GM12878 (cell line): ENCODE measurements around the gene FAM219A. TPM values are rescaled to one million over a fixed set of nuclear protein-coding genes. Genes with fewer than 3 reads are reported as not detected.

Experiments used
- ATAC-seq: fragments of 200-7000 bp; cut with Tn5 transposase; 3 replicates; pipeline ENCODE4 v1.9.1; 2020; ENCODE audit warnings: mild to moderate bottlenecking, moderate library complexity
- BruUV-seq: library from RNA; stranded (reverse); fragments of 400-500 nt; replicated peaks from 2 replicates; lab custom pipeline; 2021; lab: Mats Ljungman, UMichigan
- CTCF ChIA-PET: fragments of 300-600 bp; sonication (Branson Sonifier 250); formaldehyde crosslinking; extraction: SDS; loops from one replicate; lab custom pipeline; 2021; ENCODE audit warnings: inconsistent platforms; lab: Yijun Ruan, JAX
- POLR2A ChIA-PET: fragments of 350-600 bp; formaldehyde crosslinking; extraction: SDS; loops from one replicate; lab custom pipeline; 2021; ENCODE audit warnings: inconsistent platforms; lab: Charles Lee
- RAD21 ChIA-PET: fragments of 300-600 bp; sonication (Branson Sonifier 250); formaldehyde crosslinking; loops from one replicate; lab custom pipeline; 2023; ENCODE audit warnings: antibody characterized with exemption; ENCODE audit not compliant: unreplicated experiment; lab: Charles Lee
- SMC1A ChIA-PET: fragments of 300-600 bp; sonication (Branson Sonifier 250); formaldehyde crosslinking; loops from one replicate; lab custom pipeline; 2023; ENCODE audit not compliant: unreplicated experiment, uncharacterized antibody; lab: Charles Lee
- DNase-seq: peaks from one replicate; pipeline ENCODE4 v3.0.0-alpha.2; 2011; ENCODE audit warnings: low read depth, low spot score
- FAIRE-seq: peaks from 3 replicates; lab custom pipeline; 2011; peaks lifted over from hg19 to GRCh38; lab: Jason Lieb, UNC
- H2AFZ ChIP-seq: 2 replicates; pipeline ENCODE4 v1.6.0; 2011; ENCODE audit warnings: low read depth, low read length, control low read depth; ENCODE audit not compliant: control insufficient read depth
- H3K27ac ChIP-seq: 2 replicates; pipeline ENCODE4 v1.5.1; 2011; ENCODE audit warnings: control low read depth; ENCODE audit not compliant: control insufficient read depth, insufficient read depth
- H3K27me3 ChIP-seq, 2 experiments: replicated peaks in 1 of 2; 2 replicates each; pipeline versions ENCODE4 v1.6.0 to v1.6.1; 2011; ENCODE audit warnings: low read length in 1 of 2; ENCODE audit not compliant: control insufficient read depth in 2 of 2, insufficient read depth in 2 of 2
- H3K36me3 ChIP-seq, 2 experiments: 2 replicates each; pipeline ENCODE4 v1.5.1; 2011; ENCODE audit warnings: low read length in 1 of 2; ENCODE audit not compliant: control insufficient read depth in 2 of 2, insufficient read depth in 2 of 2
- H3K4me1 ChIP-seq: 2 replicates; pipeline ENCODE4 v1.6.1; 2011; ENCODE audit warnings: mild to moderate bottlenecking, low read length, moderate library complexity, mixed read lengths; ENCODE audit not compliant: control insufficient read depth, insufficient read depth
- H3K4me2 ChIP-seq: 2 replicates; pipeline ENCODE4 v1.6.0; 2011; ENCODE audit warnings: control low read depth; ENCODE audit not compliant: control insufficient read depth, insufficient read depth
- H3K4me3 ChIP-seq: fragments of 200-600 bp; sonication (generic); 2 replicates; pipeline ENCODE4 v1.5.1; 2016
- H3K79me2 ChIP-seq: 2 replicates; pipeline ENCODE4 v1.6.0; 2011; ENCODE audit warnings: low read length; ENCODE audit not compliant: control insufficient read depth, insufficient read depth
- H3K9ac ChIP-seq: 2 replicates; pipeline ENCODE4 v1.8.0; 2011; ENCODE audit warnings: low read length, control low read depth, mixed read lengths; ENCODE audit not compliant: control insufficient read depth, insufficient read depth
- H3K9me3 ChIP-seq: replicated peaks from 3 replicates; pipeline ENCODE4 v1.5.1; 2011; ENCODE audit warnings: mild to moderate bottlenecking, low read length; ENCODE audit not compliant: control insufficient read depth, insufficient read depth
- H4K20me1 ChIP-seq: 2 replicates; pipeline ENCODE4 v1.6.0; 2011; ENCODE audit not compliant: control insufficient read depth, insufficient read depth
- BCL11A ChIP-seq: IDR thresholded peaks from 2 replicates; pipeline ENCODE4 v1.6.1; 2011; ENCODE audit warnings: low read depth, low read length
- CHD4 ChIP-seq: fragments of 200-600 bp; sonication (generic); IDR thresholded peaks from 2 replicates; pipeline ENCODE4 v1.6.1; 2016; ENCODE audit warnings: mild to moderate bottlenecking
- EP300 ChIP-seq, 2 experiments: fragments of 150-350 bp in 1 of 2; IDR thresholded peaks; 2 replicates each; pipeline ENCODE4 v1.6.1; 2011 to 2012; ENCODE audit warnings: low read depth in 2 of 2, low read length in 2 of 2, borderline replicate concordance in 1 of 2, improper control_type of control experiment in 1 of 2, inconsistent platforms in 1 of 2; ENCODE audit not compliant: control insufficient read depth in 1 of 2
- FOS ChIP-seq: IDR thresholded peaks from 3 replicates; pipeline ENCODE4 v1.6.1; 2011; ENCODE audit warnings: borderline replicate concordance; ENCODE audit not compliant: insufficient read length; ENCODE audit errors: extremely low read depth
- HDAC2 ChIP-seq: fragments of 200-600 bp; sonication (generic); IDR thresholded peaks from 2 replicates; pipeline ENCODE4 v1.6.1; 2017
- KDM1A ChIP-seq: fragments of 200-600 bp; sonication (generic); IDR thresholded peaks from 2 replicates; pipeline ENCODE4 v1.6.1; 2016; ENCODE audit warnings: borderline replicate concordance
- MEF2A ChIP-seq: IDR thresholded peaks from 2 replicates; pipeline ENCODE4 v1.6.1; 2011; ENCODE audit warnings: low read depth, mild to moderate bottlenecking, low read length, moderate library complexity; ENCODE audit not compliant: insufficient read depth
- MTA2 ChIP-seq: fragments of 450-650 bp; IDR thresholded peaks from 2 replicates; pipeline ENCODE4 v1.6.1; 2016; ENCODE audit warnings: low read depth, mild to moderate bottlenecking, moderate library complexity
- MYB ChIP-seq: fragments of 150-350 bp; IDR thresholded peaks from 2 replicates; pipeline ENCODE4 v1.6.1; 2014; ENCODE audit warnings: mild to moderate bottlenecking, low read depth, low read length, borderline replicate concordance
- NFXL1 ChIP-seq: fragments of 450-650 bp; IDR thresholded peaks from 2 replicates; pipeline ENCODE4 v1.6.1; 2017; ENCODE audit warnings: antibody characterized with exemption, mild to moderate bottlenecking, borderline replicate concordance
- NR2C1 ChIP-seq: fragments of 450-650 bp; IDR thresholded peaks from 2 replicates; pipeline ENCODE4 v1.6.1; 2017; ENCODE audit warnings: antibody characterized with exemption, mild to moderate bottlenecking, moderate library complexity
- PML ChIP-seq: IDR thresholded peaks from 2 replicates; pipeline ENCODE4 v1.6.1; 2012; ENCODE audit warnings: low read length, inconsistent platforms
- SKIL ChIP-seq: fragments of 450-650 bp; IDR thresholded peaks from 2 replicates; pipeline ENCODE4 v1.6.1; 2017; ENCODE audit warnings: mild to moderate bottlenecking, low read depth, inconsistent platforms; ENCODE audit not compliant: poor library complexity, severe bottlenecking
- STAT1 ChIP-seq: fragments of 450-650 bp; conservative IDR thresholded peaks from 2 replicates; pipeline ENCODE4 v1.6.1; 2014; ENCODE audit warnings: antibody characterized with exemption, mild to moderate bottlenecking
- TARDBP ChIP-seq: IDR thresholded peaks from 2 replicates; pipeline ENCODE4 v1.6.1; 2016; ENCODE audit warnings: borderline replicate concordance
- TCF12 ChIP-seq: IDR thresholded peaks from 2 replicates; pipeline ENCODE4 v1.6.1; 2011; ENCODE audit warnings: low read depth, mild to moderate bottlenecking, low read length
- ZBTB11 ChIP-seq: fragments of 450-650 bp; formaldehyde crosslinking; IDR thresholded peaks from 2 replicates; pipeline ENCODE4 v1.5.0; 2022; ENCODE audit warnings: mild to moderate bottlenecking, missing genetic modification characterization
- ZNF384 ChIP-seq: IDR thresholded peaks from 2 replicates; pipeline ENCODE4 v1.6.1; 2012; ENCODE audit warnings: low read depth, mild to moderate bottlenecking, low read length, improper control_type of control experiment, borderline replicate concordance
- WGBS: methylation state at CpG from one replicate; pipeline ENCODE4 v1.1.6; 2016; ENCODE audit warnings: low lambda C conversion rate; ENCODE audit not compliant: insufficient replicate concordance, insufficient coverage; ENCODE audit errors: missing lambda C conversion rate; 5-methylcytosine and 5-hydroxymethylcytosine counted together
- in situ Hi-C: fragments of 300-500 bp; cut with MboI; formaldehyde crosslinking; loops from 9 replicates; pipeline ENCODE4 v1.14.3; 2018; ENCODE audit warnings: mixed read lengths
- intact Hi-C: fragments of 100-400 bp; cut with micrococcal nuclease; formaldehyde crosslinking; loops from one replicate; pipeline ENCODE4 v1.14.2; 2022; ENCODE audit not compliant: unreplicated experiment
- polyA plus RNA-seq, 11 experiments: library from polyadenylated mRNA; depleted of rRNA in 4 of 11; unstranded in 6 of 11; stranded (reverse) in 5 of 11; fragments of >200 nt; fragmentation: Nextera tagmentation in 4 of 11; fragmentation: Illumina TruSeq in 1 of 11; extraction: Ambion mirVana in 4 of 11; extraction: Trizol in 1 of 11; gene quantifications; 1 replicate in 1 of 11; 2 replicates in 10 of 11; pipeline versions ENCODE4 v1.2.1 to v1.2.3, GENCODE V29; 2011 to 2016; ENCODE audit warnings: inconsistent platforms in 2 of 11, missing spikeins in 2 of 11, low read depth in 1 of 11
- total RNA-seq, 4 experiments: library from RNA; depleted of rRNA in 3 of 4; stranded (reverse); fragments of >200 nt in 3 of 4; fragmentation: Illumina TruSeq in 1 of 4; extraction: Trizol in 1 of 4; gene quantifications; 2 replicates each; pipeline versions ENCODE4 v1.2.1 to v1.2.3, GENCODE V29; 2013 to 2021

FAM219A gene
- total and polyA plus RNA-seq, 10 of the 15 experiments (the other 5 are each of a cell fraction or from before 2014, with no cell fraction given), result 0.11 to 2.0 (median 0.71) TPM

GRCh38 chr9:34457266-34458012 is 931 bp downstream of the FAM219A start (continued):
- no peak for TF ChIP-seq STAT1

GRCh38 chr9:34456746-34457145 is 1.6 kb downstream of the FAM219A start:
- intact Hi-C loops, result no loop called here
- POLR2A ChIA-PET, result no interaction called here
- H2AFZ ChIP-seq, result no peak overlapping the region
- no peak for TF ChIP-seq PML
- TF ChIP-seq KDM1A, result no peak
- TF ChIP-seq MYB, result no peak
- no peak for TF ChIP-seq NFXL1
- TF ChIP-seq SKIL, result no peak
- no peak for TF ChIP-seq NR2C1
- TF ChIP-seq TARDBP, result no peak
- TF ChIP-seq MEF2A, result no peak
- TF ChIP-seq HDAC2, result no peak
- no peak for TF ChIP-seq BCL11A
- no peak for TF ChIP-seq FOS
- no peak for TF ChIP-seq TCF12
- TF ChIP-seq CHD4, result no peak
- no peak for TF ChIP-seq EP300 (IDR thresholded peaks at IDR 0.05; ENCODE audit: borderline replicate concordance in 1 of 2, control insufficient read depth in 1 of 2, low read depth in 2 of 2, low read length in 2 of 2)
- TF ChIP-seq MTA2, result no peak
- TF ChIP-seq ZBTB11 (CRISPR knock-in tag), result no peak
- TF ChIP-seq ZNF384, result no peak

More at GRCh38 chr9:34456746-34457145, 1.6 kb downstream of the FAM219A start:
- Histone ChIP-seq H3K27ac (no peak overlapping the region), H3K4me1 (peaks cover 7% of the 10 kb centered on the region; the same call in 1 of the 2 replicates), H3K4me3 (no peak overlapping the region), H3K4me2 (no peak overlapping the region), H3K27me3 (peaks cover 4 to 5% of the 10 kb centered on the region in 2 experiments), H3K9me3 (no peaks in the 10 kb centered on the region; the same call in 2 of the 3 replicates), H3K36me3 (no peaks in the 10 kb centered on the region), H4K20me1 (no peaks in the 10 kb centered on the region), H3K9ac (no peak overlapping the region), H3K79me2 (no peaks in the 10 kb centered on the region)
- no TSS peak for BruUV-seq
- WGBS, result 60% methylated on average over 4 of the region's 4 CpGs
- SMC1A ChIA-PET, result interaction anchor here (0.7 to 2.1 kb wide), 2 partner anchors 10 to 12 kb away, joined by 3 to 4 read pairs; no protein-coding TSS in a partner anchor
- CTCF ChIA-PET, result interaction anchor here (0.6 to 1.0 kb wide), 2 partner anchors 246 to 1661 kb away, joined by 3 read pairs; no protein-coding TSS in a partner anchor
- ATAC-seq, result no peak
- no peak for DNase-seq
- RAD21 ChIA-PET, result no interaction called here
- in situ Hi-C loops, result no loop called here
- no peak for FAIRE-seq
